ENCODE results near the gene RAB14. TPM values are rescaled to one million over a fixed set of nuclear protein-coding genes. Genes with fewer than 3 reads are reported as not detected.
"Not testable (repeated sequence)": the region's sequence is repeated elsewhere in the genome, so short reads cannot be mapped to it uniquely, and the experiment has no call there.

Gene RAB14
- total RNA-seq, 1 donor from 2014 or later = 64.9 TPM

- intact Hi-C loops (cut with micrococcal nuclease) = no loop called here
Measured at GRCh38 chr9:121169094-121169601, 32.5 kb downstream of the RAB14 start.

- intact Hi-C loops (cut with micrococcal nuclease) = no loop called here
Measured at GRCh38 chr9:121168052-121168451, 33.6 kb downstream of the RAB14 start.

GRCh38 chr9:121160025-121160424 is 41.6 kb downstream of the RAB14 start:
- intact Hi-C loops (cut with micrococcal nuclease) = no loop called here

- intact Hi-C loops (cut with micrococcal nuclease) = loop anchor here (5.0 kb wide), 1 partner anchor 36 kb away; no protein-coding TSS in a partner anchor
Measured at GRCh38 chr9:121157939-121158338, 43.7 kb downstream of the RAB14 start.

GRCh38 chr9:121156263-121156731 is 45.4 kb downstream of the RAB14 start:
- intact Hi-C loops (cut with micrococcal nuclease) = loop anchor here (5.0 kb wide), 1 partner anchor 34 kb away; no protein-coding TSS in a partner anchor

- intact Hi-C loops (cut with micrococcal nuclease) = loop anchor here (5.0 kb wide), 1 partner anchor 32 kb away; no protein-coding TSS in a partner anchor
Measured at GRCh38 chr9:121154782-121155181, 46.9 kb downstream of the RAB14 start.

GRCh38 chr9:121153642-121154041 is 48.0 kb downstream of the RAB14 start:
- intact Hi-C loops (cut with micrococcal nuclease) = no loop called here

- intact Hi-C loops (cut with micrococcal nuclease) = no loop called here
Measured at GRCh38 chr9:121150188-121150587, 51.5 kb downstream of the RAB14 start.

- intact Hi-C loops (cut with micrococcal nuclease) = no loop called here
Measured at GRCh38 chr9:121144482-121144881, 57.2 kb downstream of the RAB14 start.

GRCh38 chr9:121143771-121144170 is 57.9 kb downstream of the RAB14 start:
- intact Hi-C loops (cut with micrococcal nuclease) = no loop called here

- intact Hi-C loops (cut with micrococcal nuclease) = no loop called here
Measured at GRCh38 chr9:121141706-121142105, 60.0 kb downstream of the RAB14 start.

- intact Hi-C loops (cut with micrococcal nuclease) = no loop called here
Measured at GRCh38 chr9:121141306-121141705, 60.4 kb downstream of the RAB14 start.

GRCh38 chr9:121140162-121140561 is 61.5 kb downstream of the RAB14 start:
- intact Hi-C loops (cut with micrococcal nuclease) = no loop called here

- intact Hi-C loops (cut with micrococcal nuclease) = no loop called here
Measured at GRCh38 chr9:121138973-121139372, 62.7 kb downstream of the RAB14 start.

GRCh38 chr9:121138561-121138960 is 63.1 kb downstream of the RAB14 start:
- intact Hi-C loops (cut with micrococcal nuclease) = no loop called here

- intact Hi-C loops (cut with micrococcal nuclease) = no loop called here
Measured at GRCh38 chr9:121135642-121136041, 66.0 kb downstream of the RAB14 start.

- intact Hi-C loops (cut with micrococcal nuclease) = loop anchor here (1.0 kb wide), 1 partner anchor 12 kb away; no protein-coding TSS in a partner anchor
Measured at GRCh38 chr9:121133104-121133816, 68.4 kb downstream of the RAB14 start.

- intact Hi-C loops (cut with micrococcal nuclease) = not testable (repeated sequence)
Measured at GRCh38 chr9:121129384-121129783, 72.3 kb downstream of the RAB14 start.

Other genes with a start within 250 kb of the RAB14 start
- 1.5 and 2.5 TPM in 2 replicates for gene C5, start 151.6 kb downstream of the RAB14 start, total RNA-seq
- gene CNTRL, start 126.9 kb downstream of the RAB14 start, total RNA-seq = 85.8 and 86.2 TPM in 2 replicates
- gene GSN, start 66.3 kb upstream of the RAB14 start, total RNA-seq = 1.9 and 2.7 TPM in 2 replicates
- gene STOM, start 168.4 kb upstream of the RAB14 start, total RNA-seq = 23.3 and 25.7 TPM in 2 replicates

Data from T-helper 2 cell treated with Interferon-gamma antibody and Interleukin-4, amounts not matched to agents 100 ng/mL and 5 ng/mL, for 36 hours (primary cell).